HG02884 (cell line): ENCODE results near the gene TRMT112.

Experiments used
- ATAC-seq: cut with Tn5 transposase; IDR thresholded peaks from one replicate; pipeline ENCODE4 v1.9.1; 2021; ENCODE audit warnings: mild to moderate bottlenecking, moderate library complexity; ENCODE audit not compliant: unreplicated experiment

TRMT112 gene

DNA sequence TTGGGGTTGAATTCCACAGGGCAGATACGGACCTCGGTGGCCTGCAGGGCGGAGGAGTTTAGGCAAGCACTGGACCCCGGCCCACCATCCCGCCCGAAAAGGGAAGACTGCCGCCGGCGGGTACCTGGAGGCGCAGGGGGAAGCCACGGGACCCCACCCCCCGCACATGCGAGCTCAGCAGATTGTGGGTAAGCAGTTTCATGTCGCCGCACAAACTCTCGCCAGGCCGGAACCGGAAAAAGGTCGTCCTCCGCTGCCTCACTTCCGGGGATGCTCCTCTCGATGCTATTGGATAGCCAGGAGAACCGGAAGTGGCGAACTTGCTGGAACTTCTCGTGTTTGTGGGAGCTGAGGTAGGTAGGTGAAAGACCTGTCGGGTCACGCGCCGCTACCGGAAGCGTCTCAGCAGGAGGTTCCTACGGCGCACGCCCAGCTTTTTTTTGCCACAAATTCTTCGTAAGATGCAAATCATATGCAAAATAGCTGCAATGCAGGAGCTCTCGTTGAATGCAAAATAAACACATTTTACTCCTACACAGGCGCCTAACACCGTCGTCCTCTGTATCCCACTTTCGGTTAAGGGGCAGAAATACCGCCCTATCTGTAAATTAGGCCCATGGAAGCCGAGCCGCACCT lies at the start of gene TRMT112:
TSS of gene TRMT112 (minus strand) at position 235 of the 636 bp plus-strand sequence. CDS start at position 202, 33 bp downstream.
- ATAC-seq, result peak; percentile 66

DNA sequence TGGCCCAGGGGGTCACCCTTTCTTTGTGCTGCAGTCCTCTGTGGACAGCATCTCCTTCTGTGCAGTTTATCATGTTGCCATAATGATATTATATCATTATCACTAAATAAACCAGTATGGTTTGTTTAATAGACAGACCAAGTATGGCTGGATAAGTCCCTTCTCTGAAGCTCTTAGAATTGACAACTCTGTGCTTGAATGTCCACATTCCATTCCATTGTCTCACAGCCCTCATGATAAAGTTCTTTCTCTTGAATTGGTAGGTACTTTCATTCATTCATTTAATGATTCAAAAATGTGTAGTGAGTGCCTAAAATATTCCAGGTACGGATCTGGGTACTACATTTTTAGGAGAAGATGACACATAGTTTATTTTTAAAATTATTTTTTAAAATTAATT lies 49.4 kb upstream of the TRMT112 start:
- ATAC-seq, result no peak

DNA sequence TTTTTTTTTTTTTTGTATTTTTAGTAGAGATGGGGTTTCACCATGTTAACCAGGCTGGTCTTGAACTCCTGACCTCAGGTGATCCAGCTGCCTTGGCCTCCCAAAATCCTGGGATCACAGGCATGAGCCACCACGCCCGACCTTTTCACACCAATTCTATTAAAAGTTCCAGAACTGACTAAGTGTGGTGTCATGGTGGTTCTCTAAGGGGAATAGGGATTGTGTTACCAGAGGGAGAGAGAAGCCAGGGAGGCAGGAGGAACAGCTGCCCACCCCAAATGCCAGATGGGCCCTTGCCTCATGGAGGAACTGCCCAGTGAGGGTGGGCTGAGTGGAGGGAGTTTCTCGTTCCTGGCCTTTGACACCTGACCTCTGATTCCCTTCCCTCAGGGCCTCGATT lies 47.6 kb upstream of the TRMT112 start:
- no peak for ATAC-seq

DNA sequence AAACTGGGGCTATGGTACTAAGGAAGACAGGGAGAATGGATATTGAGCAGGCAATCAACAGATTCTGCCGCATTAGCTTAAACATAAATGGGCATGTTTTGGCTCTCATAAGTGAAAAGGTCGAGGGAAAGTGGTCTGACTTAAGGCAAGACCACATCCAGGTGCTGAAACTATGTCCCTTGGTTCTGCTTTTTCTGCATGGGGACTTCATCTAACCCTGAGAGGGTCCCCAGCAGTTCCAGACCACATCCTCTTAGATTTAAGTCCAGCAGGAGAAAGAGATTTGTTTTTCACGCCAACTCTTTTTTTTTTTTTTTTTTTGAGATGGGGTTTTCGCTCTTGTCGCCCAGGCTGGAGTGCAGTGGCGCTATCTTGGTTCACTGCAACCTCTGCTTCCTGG lies 47.1 kb upstream of the TRMT112 start:
- no peak for ATAC-seq

DNA sequence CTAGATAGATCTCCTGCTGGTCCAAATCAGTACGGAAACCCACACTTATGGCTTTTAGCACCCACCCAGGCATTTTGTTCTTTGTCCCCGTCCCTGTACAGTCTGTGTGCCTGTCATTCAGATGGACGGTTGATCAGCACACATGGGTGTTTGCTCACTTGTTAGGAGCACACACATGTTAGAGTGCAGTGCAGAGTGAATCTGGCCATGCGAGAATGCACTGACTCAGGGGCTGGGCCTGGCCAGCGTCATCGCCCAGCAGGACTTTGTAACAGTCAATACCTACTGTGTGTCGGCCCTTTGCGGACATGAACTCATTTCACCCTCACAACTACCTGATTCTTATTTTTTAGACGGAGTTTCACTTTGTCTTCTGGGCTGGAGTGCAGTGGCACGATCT lies 45.0 kb upstream of the TRMT112 start:
- ATAC-seq, result no peak

DNA sequence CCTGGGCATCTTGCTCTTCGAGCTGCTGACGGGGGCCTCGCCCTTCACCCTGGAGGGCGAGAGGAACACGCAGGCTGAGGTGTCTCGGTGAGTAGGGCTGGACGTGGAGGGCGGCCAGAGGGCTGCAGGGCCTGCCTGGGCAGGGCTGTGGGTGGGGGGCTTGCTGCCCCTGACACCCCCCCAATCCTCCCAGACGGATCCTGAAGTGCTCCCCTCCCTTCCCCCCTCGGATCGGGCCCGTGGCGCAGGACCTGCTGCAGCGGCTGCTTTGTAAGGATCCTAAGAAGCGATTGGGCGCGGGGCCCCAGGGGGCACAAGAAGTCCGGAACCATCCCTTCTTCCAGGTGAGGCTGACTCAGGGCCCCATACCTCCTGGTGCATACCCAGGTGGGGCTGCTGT lies 44.3 kb upstream of the TRMT112 start:
- no peak for ATAC-seq

DNA sequence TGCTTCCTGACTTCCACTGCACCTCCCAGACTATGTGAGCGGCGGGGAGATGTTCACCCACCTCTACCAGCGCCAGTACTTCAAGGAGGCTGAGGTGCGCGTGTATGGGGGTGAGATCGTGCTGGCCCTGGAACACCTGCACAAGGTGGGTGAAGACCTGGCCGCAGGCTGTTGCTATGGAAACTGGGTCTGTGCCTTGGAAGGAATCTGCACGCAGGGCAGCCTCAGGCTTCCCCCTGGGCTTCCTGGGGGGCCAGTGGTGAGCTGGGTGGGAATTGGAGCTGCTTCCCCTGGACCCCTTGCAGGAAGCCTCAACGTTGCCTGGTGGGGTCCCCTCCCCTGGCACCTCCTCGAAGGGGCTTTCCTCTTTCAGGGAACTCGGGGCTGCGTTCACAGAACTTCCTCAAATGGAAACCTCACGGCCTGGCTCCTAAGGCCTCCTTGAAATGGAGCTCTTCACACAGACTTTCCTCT lies 43.1 kb upstream of the TRMT112 start:
- ATAC-seq, result no peak

DNA sequence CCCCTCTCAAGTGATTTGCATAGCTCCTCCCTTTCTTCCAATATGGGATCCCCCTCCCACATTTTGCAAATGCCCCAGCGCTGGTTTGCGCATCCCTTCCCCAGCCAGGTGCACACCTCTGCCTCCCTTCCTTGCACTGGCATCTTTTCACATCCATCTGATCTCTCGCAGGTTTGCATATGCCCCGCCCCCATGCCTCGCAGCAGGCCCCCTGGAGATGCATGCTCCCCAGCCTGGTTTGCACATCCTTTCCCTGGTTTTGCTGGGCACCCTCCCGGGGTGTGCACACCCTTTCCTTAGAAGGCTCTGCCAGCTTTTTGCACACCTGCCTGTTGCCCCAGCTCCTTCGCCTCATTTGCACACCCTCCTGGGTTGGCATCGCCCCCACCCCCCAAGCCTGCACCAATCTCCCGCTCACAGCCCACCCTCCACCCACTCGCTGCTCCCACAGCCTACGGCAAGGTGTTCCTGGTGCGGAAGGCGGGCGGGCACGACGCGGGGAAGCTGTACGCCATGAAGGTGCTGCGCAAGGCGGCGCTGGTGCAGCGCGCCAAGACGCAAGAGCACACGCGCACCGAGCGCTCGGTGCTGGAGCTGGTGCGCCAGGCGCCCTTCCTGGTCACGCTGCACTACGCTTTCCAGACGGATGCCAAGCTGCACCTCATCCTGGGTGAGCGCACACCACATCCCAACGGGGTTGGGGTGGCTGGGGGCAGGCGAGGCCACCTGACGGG lies 42.5 kb upstream of the TRMT112 start:
- no peak for ATAC-seq

DNA sequence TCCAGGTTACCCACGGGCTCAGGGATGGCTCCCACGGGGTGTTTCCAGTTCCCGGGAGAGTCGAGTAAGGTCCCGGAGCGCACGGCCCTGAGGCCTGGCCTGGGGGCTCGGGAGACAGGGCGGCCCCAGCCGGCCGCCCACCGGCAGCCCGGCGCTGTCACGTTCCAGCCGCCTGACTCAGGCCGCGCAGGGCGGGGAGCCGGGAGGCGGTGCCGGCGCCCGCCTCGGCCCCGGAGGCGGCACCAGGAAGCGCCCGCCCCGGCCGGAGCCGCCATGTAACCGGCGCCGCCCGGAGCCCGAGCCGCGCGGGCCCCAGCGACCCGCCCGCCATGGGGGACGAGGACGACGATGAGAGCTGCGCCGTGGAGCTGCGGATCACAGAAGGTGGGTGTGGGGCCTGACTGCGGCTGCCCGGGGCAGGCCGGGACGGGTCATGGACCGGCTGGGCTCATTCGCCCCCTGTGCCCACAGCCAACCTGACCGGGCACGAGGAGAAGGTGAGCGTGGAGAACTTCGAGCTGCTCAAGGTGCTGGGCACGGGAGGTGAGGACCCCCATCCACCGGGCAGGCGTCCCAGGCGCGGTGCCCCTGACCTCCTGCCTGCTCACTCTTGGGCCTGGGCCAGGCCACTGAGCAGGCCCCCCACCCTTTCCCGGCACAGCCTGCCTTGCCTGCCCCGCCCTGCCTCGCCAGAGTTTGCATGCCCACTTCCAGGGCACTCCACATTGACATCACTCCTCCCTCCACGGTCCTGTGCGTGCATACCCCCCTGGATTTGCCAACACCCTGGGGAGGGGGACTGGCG lies 41.8 kb upstream of the TRMT112 start, which contains the start of gene RPS6KA4:
TSS of gene RPS6KA4 (plus strand) at position 256 of the 805 bp plus-strand sequence. CDS start at position 330, 74 bp downstream.
- no peak for ATAC-seq

DNA sequence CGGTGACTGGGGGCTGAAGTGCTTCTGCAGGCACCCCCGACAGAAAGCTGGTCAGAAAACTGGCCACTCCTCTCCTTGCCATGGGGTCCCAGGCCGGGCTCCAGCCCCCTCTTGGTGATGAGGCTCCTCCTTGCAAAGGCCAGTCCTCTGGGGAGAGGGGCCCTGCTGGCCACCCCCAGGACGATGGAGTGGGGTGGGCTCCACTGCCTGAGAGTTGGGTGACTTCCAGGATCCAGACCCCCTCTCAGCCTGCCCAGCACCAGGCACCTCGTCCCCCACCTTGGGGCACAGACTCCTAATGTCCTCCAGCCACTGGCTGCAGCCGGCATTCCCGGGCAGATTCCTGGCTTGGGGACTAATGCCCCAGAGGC lies 41.2 kb upstream of the TRMT112 start:
- ATAC-seq, result no peak

DNA sequence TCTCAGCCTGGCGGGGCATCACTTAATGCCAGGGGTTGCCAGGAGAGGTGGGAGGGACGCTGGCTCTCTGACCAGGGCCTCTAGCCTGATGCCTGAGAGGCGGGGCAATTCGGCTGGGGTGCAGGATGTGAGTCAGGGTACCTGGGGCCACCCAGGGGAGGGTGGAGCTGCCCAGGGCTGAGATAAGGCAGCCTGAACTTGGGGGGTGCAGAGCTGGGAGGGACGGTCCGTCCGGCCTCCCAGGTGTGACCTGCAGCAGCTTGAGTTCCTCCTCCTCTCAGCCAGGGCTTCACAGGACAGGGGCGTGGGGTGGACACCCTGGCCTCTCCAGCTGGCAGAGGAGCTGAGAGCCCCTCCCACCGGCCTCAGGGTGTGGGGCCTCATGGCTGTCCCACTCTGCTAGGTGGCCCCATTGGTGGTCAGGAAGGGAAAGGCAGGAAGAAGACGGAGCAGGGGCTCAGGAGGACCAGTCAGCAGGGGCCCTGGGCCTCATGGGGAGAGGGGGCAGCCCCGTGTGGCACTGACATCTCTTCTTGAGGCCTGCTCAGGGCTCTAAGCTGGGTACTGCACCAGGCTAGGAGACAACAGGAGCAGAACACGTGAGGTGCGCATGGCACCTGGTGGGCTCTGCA lies 40.7 kb upstream of the TRMT112 start:
- no peak for ATAC-seq

DNA sequence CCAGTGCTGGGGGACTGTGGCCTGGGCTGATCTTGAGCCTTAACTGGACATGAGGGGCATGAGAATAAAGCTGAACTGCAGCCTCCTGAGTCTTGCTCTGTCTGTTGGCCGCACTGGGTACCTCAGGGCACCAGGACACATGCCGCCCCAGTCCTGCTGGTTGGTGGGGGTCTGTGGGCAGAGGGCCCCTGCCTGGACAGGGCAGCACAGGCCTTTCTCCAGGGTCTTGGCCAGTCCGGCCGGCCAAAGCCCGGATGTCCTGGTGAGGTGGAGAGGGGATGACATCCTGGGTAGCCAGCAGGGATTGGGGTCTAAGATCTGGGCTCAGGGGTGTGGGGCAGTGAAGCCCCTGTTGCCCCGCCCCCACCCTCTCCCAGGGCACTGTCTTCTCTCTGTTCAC lies 40.1 kb upstream of the TRMT112 start:
- no peak for ATAC-seq

DNA sequence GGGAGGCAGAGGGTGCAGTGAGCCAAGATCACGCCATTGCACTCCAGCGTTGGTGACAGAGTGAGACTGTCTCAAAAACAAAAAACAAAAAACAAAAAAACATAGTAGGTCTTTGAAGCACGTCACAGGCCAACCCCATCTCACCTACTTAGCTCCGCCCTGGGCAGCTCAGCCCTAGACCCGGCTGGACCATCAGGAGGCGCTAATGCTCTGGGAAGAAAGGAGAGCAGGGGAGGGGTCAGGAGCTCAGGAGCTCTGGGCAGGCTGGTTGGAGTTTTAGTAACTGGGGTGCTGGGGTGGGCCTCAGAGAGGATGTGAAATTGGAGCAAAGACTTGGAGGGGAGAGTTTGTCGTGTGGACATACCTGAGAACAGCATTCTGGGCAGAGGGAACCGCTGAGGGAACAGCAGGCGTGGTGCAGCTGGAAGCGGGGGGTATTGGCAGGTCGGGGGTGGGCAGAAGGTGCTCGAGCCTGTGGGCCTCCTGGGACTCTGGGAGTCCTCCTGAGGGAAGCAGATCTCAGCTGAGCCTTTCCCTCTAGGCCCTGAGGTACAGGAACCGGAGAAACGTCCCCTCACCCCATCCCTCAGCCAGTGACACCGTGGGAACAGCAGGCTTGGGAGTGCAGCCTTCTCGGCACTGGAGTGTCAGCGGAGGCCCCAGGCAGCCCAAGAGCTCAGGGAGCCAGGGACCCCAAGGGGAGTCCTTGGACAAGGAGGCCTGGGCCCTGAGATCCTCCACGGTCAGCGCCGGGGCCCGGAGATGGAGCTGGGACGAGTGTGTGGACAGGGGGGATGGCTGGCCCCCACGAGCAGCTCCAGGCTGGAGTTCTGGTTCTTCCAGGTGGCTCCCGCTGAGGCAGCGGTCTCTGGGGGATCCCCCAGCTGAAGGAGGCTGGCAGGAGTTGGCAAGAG lies 39.4 kb upstream of the TRMT112 start:
- ATAC-seq, result no peak

DNA sequence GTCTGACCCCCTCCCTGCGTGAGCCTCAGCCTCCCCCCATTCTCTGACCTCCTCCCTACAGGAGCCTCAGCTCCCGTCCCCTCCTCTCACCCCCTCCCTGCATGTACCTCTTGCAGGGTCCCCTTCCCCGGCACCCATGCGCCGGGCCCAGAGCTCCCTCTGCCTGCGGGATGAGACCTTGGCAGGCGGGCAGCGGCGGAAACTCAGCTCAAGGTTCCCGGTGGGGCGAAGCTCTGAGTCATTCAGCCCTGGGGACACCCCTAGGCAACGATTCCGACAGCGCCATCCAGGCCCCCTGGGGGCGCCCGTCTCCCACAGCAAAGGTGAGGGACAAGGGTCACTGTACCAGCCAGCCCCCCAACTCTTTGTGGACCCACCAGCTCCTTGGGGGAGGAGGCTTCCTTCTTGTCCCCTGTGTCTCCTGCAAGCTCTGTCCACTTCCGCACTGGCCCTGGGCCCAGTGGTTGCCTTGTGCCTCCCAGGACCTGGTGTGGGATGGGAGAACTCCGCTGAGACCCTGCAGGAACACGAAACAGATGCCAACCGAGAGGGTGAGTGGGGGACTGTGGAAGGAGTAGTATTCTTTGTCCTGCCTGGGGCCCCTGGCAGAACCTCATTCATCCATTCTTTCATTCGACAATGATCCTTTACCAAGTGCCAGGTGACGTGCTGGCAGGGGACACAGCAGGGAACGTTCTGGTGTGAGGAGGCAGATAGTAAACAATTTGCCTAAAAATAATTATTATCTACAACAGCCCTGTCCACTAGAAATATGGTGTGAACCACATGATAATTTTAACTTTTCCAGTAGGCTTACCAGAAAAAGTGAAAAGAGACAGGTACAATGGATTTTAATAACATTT lies 38.0 kb upstream of the TRMT112 start:
- ATAC-seq, result no peak

DNA sequence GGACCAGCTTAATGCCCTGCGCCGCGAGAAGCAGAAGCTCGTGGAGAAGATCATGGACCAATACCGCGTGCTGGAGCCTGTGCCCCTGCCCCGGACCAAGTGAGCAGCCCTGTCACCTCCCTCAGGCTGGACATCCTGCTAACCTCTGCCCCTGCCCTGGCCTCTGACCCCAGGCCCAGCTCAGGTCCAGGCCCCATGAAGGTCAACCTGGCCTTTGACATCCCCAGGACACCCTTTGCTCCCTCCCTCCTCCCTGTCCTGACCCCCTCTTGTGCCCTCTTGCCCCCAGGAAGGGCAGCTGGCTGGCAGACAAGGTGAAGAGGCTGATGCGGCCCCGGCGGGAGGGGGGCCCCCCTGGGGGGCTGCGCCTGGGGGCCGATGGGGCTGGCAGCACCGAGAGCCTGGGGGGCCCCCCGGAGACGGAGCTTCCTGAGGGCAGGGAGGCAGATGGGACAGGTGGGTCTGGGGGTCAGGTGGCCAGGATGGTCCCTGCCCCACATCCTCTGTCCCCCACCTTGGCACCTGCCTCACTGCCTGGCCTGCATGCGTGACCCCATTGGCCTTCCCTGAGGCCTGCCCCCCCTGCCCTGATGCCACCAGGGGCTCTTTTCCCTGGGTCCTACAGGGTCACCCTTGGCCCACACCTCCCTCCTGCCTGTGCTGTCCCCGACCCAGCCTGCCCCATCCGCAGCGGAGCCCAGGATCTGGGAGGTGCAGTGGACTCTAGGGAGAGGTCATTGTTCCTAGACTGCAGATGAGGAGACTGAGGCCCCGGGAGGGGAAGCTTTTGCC lies 36.6 kb upstream of the TRMT112 start:
- no peak for ATAC-seq

DNA sequence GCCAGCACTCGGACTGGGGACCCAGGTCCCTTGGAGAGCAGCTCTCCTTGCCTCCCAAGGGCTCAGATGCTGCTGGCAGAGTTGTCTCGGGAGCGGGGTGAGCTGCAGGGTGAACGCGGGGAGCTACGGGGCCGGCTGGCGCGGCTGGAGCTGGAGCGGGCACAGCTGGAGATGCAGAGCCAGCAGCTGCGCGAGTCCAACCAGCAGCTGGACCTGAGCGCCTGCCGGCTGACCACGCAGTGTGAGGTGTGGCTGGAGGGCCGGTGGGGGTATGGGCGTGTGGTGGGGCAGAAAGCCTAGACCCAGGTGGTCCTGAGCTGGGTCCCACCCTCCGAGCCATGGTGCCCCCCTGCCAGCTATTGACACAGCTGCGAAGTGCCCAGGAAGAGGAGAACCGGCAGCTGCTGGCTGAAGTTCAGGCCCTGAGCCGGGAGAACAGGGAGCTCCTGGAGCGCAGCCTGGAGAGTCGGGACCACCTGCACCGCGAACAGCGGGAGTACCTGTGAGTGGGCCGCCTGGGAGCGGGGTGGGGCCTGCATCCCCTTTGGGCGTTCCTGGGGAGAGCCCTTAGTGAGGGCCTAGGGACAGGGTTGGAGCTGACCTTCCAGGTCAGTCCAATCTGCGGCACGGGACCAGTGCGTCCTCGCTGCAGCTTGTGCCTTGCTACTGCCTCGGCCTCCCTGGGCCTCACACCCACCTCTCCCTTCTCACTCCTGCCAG lies 35.8 kb upstream of the TRMT112 start:
- no peak for ATAC-seq

DNA sequence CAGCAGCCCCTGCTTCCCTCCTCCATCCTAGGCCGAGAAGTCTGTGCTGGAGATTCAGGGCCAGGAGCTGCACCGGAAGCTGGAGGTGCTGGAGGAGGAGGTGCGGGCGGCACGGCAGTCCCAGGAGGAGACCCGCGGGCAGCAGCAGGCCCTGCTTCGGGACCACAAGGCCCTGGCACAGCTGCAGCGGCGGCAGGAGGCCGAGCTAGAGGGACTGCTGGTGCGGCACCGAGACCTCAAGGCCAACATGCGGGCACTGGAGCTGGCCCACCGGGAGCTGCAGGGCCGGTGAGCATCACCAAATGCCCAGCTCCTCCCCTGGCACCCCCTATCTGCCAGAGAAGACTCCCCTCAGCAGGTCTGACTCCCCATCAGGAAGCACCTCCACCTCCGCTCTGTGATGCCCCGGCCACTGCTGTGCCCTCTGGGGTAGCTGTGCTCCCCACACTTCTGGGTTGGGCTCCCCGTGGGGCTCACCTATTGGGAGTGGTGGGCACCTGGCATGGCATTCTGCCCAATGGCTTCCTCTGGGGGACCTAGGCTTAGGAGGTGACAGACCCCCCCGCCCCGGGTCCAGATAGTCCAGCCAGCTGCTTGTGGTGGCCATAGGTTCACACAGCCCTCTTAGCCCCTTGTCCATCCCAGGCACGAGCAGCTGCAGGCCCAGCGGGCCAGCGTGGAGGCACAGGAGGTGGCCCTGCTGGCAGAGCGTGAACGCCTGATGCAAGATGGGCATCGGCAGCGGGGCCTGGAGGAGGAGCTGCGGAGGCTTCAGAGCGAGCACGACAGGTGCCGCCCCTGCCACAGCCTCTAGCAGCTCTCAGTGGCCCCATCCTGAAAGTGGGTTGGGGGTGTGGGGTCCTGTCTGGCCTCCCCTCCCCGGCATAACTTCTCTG lies 35.0 kb upstream of the TRMT112 start:
- ATAC-seq, result no peak
